RWPE1 (cell line): ENCODE data around the gene SYN1.

Experiments used
- CTCF ChIA-PET: fragments of 350-600 bp; sonication (Branson Sonifier 250); formaldehyde crosslinking; extraction: SDS; loops from one replicate; lab custom pipeline; 2021; lab: Yijun Ruan, JAX
- POLR2A ChIA-PET: fragments of 400-600 bp; formaldehyde crosslinking; extraction: SDS; loops from one replicate; lab custom pipeline; 2020; ENCODE audit warnings: antibody characterized with exemption; ENCODE audit not compliant: low non-redundant PET; lab: Yijun Ruan, JAX
- DNase-seq: peaks from one replicate; pipeline ENCODE4 v3.0.0; 2012; ENCODE audit warnings: low spot score
- H3K27ac ChIP-seq: fragments of 450-650 bp; 2 replicates; pipeline ENCODE4 v1.5.1; 2017
- CTCF ChIP-seq: fragments of 450-650 bp; conservative IDR thresholded peaks from 2 replicates; pipeline ENCODE4 v1.5.1; 2017; ENCODE audit warnings: low read depth, mild to moderate bottlenecking

SYN1 gene

GRCh38 chrX:47593522-47593921 is 26.1 kb downstream of the SYN1 start:
- POLR2A ChIA-PET: no interaction called here
- CTCF ChIA-PET: no interaction called here
- H3K27ac ChIP-seq: no peak overlapping the region
- no peak for DNase-seq
- TF ChIP-seq CTCF: no peak

- no peak for TF ChIP-seq CTCF
- H3K27ac ChIP-seq: no peak overlapping the region
- no peak for DNase-seq
- CTCF ChIA-PET: no interaction called here
- POLR2A ChIA-PET: no interaction called here
These were observed 28.7 kb downstream of the SYN1 start for GRCh38 chrX:47590984-47591383.

- POLR2A ChIA-PET: no interaction called here
- CTCF ChIA-PET: no interaction called here
- DNase-seq: no peak
- H3K27ac ChIP-seq: no peak overlapping the region
- no peak for TF ChIP-seq CTCF
These were observed 31.5 kb downstream of the SYN1 start for GRCh38 chrX:47587906-47588735.

- no peak for TF ChIP-seq CTCF
- ChIA-PET CTCF (no interaction called here), POLR2A (no interaction called here)
These were observed 32.4 kb downstream of the SYN1 start for GRCh38 chrX:47587091-47587891.

GRCh38 chrX:47586043-47586787 is 33.4 kb downstream of the SYN1 start:
- TF ChIP-seq CTCF: no peak
- ChIA-PET CTCF (no interaction called here), POLR2A (no interaction called here)
- peak overlapping the region; percentile 50 for H3K27ac ChIP-seq
- no peak for DNase-seq

More at GRCh38 chrX:47587091-47587891, 32.4 kb downstream of the SYN1 start:
- no peak for DNase-seq
- no peak overlapping the region for H3K27ac ChIP-seq

GRCh38 chrX:47585273-47585672 is 34.4 kb downstream of the SYN1 start:
- TF ChIP-seq CTCF: no peak
- CTCF ChIA-PET: no interaction called here
- peak overlapping the region; percentile 50 for H3K27ac ChIP-seq
- no peak for DNase-seq
- POLR2A ChIA-PET: no interaction called here
